Astrocyte of the cerebellum (primary cell): Measurements from ENCODE around the gene KLK5.

ENCODE experiments used
- DNase-seq: peaks from one replicate; pipeline ENCODE4 v3.0.0-alpha.2; 2011; ENCODE audit warnings: low read depth
- H3K4me3 ChIP-seq: 2 replicates; pipeline ENCODE4 v1.5.1; 2011; ENCODE audit warnings: mild to moderate bottlenecking, low read depth, low read length, moderate library complexity
- CTCF ChIP-seq: IDR thresholded peaks from 2 replicates; pipeline ENCODE4 v1.5.1; 2012; ENCODE audit warnings: low read length, low read depth, moderate library complexity, mild to moderate bottlenecking; ENCODE audit errors: missing control alignments
- in situ Hi-C: cut with HindIII; loops from 2 replicates; pipeline ENCODE4 v1.10.0; 2017; ENCODE audit warnings: low sequenced_read_pairs

KLK5 gene

GRCh38 chr19:50959731-50960500 is 7.1 kb upstream of the KLK5 start:
- in situ Hi-C loops = no loop called here
- DNase-seq = no peak
- no peak for TF ChIP-seq CTCF
- H3K4me3 ChIP-seq = no peak overlapping the region

- no peak overlapping the region for H3K4me3 ChIP-seq
- in situ Hi-C loops = no loop called here
- TF ChIP-seq CTCF = no peak
- no peak for DNase-seq
Observed at GRCh38 chr19:50957587-50957986, 4.7 kb upstream of the KLK5 start.

DNA sequence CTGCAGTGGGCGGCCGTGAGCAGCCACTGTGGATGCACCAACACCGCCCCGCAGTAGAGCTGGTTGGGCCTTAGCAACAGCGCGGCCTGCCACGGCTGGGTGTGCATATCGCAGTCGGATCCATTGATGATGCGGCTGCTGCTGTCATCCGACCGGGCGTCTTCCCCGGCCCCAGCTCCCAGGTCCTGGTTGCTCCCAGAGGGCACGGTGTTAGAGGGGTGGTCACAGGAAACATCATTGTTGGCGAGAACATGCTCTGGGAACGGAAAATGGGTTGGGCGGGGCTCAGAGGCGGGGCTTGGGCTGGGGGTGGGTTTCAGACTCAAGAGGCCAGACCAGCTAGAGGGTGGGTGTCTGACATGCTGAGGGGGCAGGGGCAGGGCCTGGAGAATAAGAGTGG is 3.0 kb downstream of the KLK5 start:
- no peak for DNase-seq
- TF ChIP-seq CTCF = no peak

DNA sequence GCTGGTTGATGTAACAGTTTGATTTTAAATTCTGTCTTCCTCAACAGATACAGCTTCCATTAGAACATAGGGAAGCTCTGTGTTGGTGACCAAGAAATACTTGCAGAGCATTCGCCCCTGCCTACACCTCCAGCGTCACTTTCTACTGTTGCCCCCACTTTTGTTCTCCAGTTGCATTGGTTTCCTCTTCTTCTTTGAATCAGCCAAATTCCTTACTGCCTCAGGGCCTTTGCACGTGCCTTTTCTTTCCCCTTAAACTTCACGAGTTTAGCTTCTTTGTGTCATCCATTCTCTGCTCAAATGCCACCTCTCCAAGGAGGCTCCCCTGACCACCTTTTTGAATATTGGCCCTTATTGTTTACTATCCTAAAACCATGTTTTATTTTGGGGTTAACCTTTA is 5.7 kb downstream of the KLK5 start:
- no peak for TF ChIP-seq CTCF
- no peak overlapping the region for H3K4me3 ChIP-seq
- in situ Hi-C loops = no loop called here
- no peak for DNase-seq

More for the DNA sequence above, 3.0 kb downstream of the KLK5 start:
- no peak overlapping the region for H3K4me3 ChIP-seq
- in situ Hi-C loops = no loop called here

DNA sequence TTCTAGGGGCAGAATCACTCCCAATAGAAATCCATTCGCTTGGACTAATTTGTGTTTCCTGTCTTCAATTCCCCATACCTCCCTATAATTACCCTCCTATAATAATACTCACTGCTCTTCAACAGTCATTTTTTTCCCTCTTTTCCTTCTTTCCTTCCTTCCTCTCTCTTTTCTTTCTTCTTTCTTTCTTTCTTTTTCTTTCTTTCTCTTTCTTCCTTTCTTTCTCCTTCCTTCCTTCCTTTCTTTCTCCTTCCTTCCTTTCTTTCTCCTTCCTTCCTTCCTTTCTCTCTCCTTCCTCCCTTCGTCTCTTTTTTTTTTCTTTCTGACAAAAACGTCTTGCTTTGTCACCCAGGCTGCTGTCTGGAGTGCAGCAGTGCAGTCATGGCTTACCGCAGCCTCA is 8.0 kb downstream of the KLK5 start:
- no peak for DNase-seq
- no peak overlapping the region for H3K4me3 ChIP-seq
- in situ Hi-C loops = no loop called here
- TF ChIP-seq CTCF = no peak

DNA sequence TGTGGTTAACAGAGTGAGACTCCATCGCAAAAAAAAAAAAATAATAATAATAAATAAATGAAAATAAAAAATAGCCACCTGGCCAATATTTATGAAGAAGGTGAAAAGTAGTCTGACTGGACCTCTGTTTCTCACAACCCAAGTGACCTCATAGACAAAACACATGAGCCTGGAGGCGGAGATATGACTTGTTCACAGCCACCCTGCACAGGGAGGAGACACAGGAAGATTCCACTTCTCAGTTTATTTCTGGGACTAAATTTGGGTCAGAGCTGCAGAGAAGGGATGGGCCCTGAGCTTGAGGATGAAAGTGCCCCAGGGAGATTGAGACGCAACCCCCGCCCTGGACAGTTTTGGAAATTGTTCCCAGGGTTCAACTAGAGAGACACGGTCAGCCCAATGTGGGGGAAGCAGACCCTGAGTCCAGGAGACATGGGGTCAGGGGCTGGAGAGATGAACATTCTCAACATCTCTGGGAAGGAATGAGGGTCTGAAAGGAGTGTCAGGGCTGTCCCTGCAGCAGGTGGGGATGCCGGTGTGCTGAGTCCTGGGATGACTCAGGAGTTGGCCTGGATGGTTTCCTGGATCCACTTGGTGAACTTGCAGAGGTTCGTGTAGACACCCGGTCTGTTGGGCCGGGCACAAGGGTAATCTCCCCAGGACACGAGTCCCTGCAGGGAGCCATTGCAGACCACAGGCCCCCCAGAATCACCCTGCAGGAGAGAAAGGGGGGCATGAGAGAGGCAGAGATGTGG is 9.6 kb downstream of the KLK5 start:
- DNase-seq = no peak
- TF ChIP-seq CTCF = no peak
- in situ Hi-C loops = no loop called here
- H3K4me3 ChIP-seq = no peak overlapping the region
